Nephron progenitor cell (in vitro differentiated cells): ENCODE measurements around the gene PKP4.

Experiments used
- DNase-seq: peaks from one replicate; pipeline ENCODE4 v3.0.0; 2021
- H3K27ac Mint-ChIP-seq: 2 replicates; pipeline ENCODE4 v1.8.0; 2021; ENCODE audit warnings: mild to moderate bottlenecking, moderate library complexity, mixed read lengths
- H3K27me3 Mint-ChIP-seq: 2 replicates; pipeline ENCODE4 v1.8.0; 2021; ENCODE audit warnings: mild to moderate bottlenecking, low read depth, mixed read lengths; ENCODE audit not compliant: poor library complexity
- H3K36me3 Mint-ChIP-seq: 2 replicates; pipeline ENCODE4 v1.8.0; 2021; ENCODE audit warnings: low read depth, mixed read lengths
- H3K4me1 Mint-ChIP-seq: 2 replicates; pipeline ENCODE4 v1.8.0; 2021; ENCODE audit warnings: mixed read lengths
- H3K4me3 Mint-ChIP-seq: 2 replicates; pipeline ENCODE4 v1.8.0; 2021; ENCODE audit warnings: mild to moderate bottlenecking, moderate library complexity, mixed read lengths
- H3K9me3 Mint-ChIP-seq: 2 replicates; pipeline ENCODE4 v1.8.0; 2021; ENCODE audit warnings: mild to moderate bottlenecking, moderate library complexity, mixed read lengths
- TF ChIP-seq, protein P1 (sequence below): fragments of 200-600 bp; sonication (generic); IDR thresholded peaks from 2 replicates; pipeline ENCODE4 v1.5.0; 2021; ENCODE audit warnings: antibody characterized with exemption

The PKP4 gene

DNA sequence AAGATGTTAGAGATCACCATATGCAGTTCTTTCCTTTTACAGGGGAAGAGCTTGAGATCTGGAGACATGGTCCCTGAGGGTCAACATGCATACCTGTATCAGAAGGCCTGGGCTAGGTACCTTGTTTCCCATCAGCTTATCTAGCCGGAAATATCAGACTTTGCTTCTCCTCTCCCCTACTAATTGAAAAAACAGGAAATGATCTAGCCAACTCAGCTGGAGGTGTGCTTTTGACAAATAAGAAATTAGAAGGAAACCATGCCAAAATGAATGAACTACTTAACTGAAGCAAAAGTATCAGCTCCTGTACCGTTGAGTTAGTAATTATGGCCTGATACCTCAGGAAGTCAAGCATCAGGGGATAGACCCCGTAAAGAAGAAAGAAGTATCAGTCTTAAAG, 20.4 kb downstream of the PKP4 start:
- TF ChIP-seq, protein P1, sequence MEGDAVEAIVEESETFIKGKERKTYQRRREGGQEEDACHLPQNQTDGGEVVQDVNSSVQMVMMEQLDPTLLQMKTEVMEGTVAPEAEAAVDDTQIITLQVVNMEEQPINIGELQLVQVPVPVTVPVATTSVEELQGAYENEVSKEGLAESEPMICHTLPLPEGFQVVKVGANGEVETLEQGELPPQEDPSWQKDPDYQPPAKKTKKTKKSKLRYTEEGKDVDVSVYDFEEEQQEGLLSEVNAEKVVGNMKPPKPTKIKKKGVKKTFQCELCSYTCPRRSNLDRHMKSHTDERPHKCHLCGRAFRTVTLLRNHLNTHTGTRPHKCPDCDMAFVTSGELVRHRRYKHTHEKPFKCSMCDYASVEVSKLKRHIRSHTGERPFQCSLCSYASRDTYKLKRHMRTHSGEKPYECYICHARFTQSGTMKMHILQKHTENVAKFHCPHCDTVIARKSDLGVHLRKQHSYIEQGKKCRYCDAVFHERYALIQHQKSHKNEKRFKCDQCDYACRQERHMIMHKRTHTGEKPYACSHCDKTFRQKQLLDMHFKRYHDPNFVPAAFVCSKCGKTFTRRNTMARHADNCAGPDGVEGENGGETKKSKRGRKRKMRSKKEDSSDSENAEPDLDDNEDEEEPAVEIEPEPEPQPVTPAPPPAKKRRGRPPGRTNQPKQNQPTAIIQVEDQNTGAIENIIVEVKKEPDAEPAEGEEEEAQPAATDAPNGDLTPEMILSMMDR = no peak
- H3K9me3 Mint-ChIP-seq = peaks cover 10% of the 10 kb centered on the region
- H3K36me3 Mint-ChIP-seq = peaks cover 38% of the 10 kb centered on the region
- no peak overlapping the region for H3K4me3 Mint-ChIP-seq
- no peaks in the 10 kb centered on the region for H3K27me3 Mint-ChIP-seq
- no peak for DNase-seq
- peak overlapping the region; percentile 90 for H3K27ac Mint-ChIP-seq
- no peaks in the 10 kb centered on the region for H3K4me1 Mint-ChIP-seq

DNA sequence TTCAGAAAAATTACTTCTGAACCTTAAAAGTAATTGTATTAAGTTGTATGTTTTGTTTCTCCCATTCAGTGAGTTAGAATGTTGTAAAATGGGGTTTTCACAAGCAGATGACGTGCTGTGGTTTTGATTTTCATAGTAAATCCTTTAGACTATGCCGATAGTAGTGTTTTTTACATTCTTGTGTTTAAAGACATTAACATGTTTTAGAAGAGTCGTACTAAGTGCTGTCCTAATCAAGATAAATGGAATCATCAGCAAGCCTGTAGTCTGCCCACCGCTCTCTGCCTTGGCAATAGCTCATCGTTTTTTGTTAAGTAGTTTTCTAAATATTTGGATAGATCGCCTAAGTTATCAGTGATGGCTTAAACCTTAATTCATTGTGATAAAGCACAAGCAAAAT, 21.5 kb downstream of the PKP4 start:
- no peaks in the 10 kb centered on the region for H3K4me1 Mint-ChIP-seq
- peaks cover 38% of the 10 kb centered on the region for H3K36me3 Mint-ChIP-seq
- H3K27me3 Mint-ChIP-seq = no peaks in the 10 kb centered on the region
- H3K9me3 Mint-ChIP-seq = peaks cover 4% of the 10 kb centered on the region
- TF ChIP-seq, protein P1 = no peak
- no peak for DNase-seq
- H3K4me3 Mint-ChIP-seq = no peak overlapping the region
- no peak overlapping the region for H3K27ac Mint-ChIP-seq

DNA sequence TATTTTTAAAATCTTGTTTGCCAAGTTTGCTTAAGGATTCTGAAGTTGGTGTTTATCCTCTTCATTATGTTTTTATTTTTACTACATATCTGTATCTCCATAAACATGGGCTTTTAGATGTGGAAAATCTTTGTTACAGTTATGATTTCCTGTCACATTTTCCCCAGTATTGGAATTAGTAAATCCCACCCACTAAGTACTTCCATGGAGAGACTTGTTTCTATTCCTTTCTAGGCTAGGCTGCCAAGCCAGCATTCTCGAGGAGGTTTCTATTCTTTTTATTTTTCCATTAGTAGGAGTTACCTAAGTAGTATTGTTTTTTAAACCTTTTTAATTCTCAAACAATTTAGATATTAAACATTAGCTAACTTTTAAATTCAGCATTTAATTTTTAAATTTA, 22.1 kb downstream of the PKP4 start:
- DNase-seq = no peak
- TF ChIP-seq, protein P1 = no peak
- Mint-ChIP-seq H3K27ac (no peak overlapping the region), H3K4me3 (no peak overlapping the region), H3K9me3 (peaks cover 4% of the 10 kb centered on the region), H3K4me1 (no peaks in the 10 kb centered on the region), H3K36me3 (peaks cover 39% of the 10 kb centered on the region), H3K27me3 (no peaks in the 10 kb centered on the region)

DNA sequence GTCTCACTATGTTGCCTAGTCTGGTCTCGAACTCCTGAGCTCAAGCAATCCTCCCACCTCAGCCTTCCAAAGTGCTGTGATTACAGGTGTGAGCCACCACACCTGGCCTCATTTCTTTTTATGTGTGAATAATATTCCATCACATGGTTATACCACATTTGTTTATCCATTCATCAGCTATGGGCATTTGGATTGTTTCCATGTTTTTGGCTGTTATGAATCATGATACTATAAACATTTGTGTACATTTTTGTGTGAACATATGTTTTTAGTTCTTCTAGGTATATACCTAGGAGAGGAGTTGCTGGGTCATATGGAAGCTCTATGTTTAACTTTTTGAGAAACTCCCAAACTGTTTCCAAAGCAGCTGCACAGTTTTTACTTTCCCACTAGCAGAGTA, 24.4 kb downstream of the PKP4 start:
- no peak overlapping the region for H3K4me3 Mint-ChIP-seq
- H3K36me3 Mint-ChIP-seq = peaks cover 40% of the 10 kb centered on the region
- H3K9me3 Mint-ChIP-seq = peaks cover 8% of the 10 kb centered on the region
- peaks cover under 1% of the 10 kb centered on the region for H3K4me1 Mint-ChIP-seq
- no peak for DNase-seq
- no peaks in the 10 kb centered on the region for H3K27me3 Mint-ChIP-seq
- TF ChIP-seq, protein P1 = no peak
- no peak overlapping the region for H3K27ac Mint-ChIP-seq

DNA sequence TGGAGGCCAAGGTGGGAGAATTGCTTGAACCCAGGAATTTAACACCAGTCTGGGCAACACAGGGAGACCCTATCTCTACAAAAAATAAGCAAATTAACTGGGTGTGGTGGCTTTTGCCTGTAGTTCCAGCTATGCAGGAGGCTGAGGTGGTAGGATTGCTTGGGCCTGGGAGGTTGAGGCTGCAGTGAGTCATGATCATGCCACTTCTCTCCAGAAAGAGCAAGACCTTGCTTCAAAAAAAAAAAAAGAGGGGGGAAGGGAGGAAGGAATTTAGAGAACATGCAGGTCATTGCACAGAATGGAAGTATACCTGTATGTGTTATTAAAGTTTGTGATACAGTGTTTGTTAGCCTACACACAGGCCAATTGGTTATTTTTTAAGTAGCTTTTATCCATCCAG, 25.8 kb downstream of the PKP4 start:
- Mint-ChIP-seq H3K4me3 (no peak overlapping the region), H3K27ac (peak overlapping the region; percentile 24), H3K4me1 (peaks cover 15% of the 10 kb centered on the region), H3K9me3 (peaks cover 8% of the 10 kb centered on the region), H3K27me3 (no peaks in the 10 kb centered on the region), H3K36me3 (peaks cover 40% of the 10 kb centered on the region)
- TF ChIP-seq, protein P1 = no peak
- no peak for DNase-seq

DNA sequence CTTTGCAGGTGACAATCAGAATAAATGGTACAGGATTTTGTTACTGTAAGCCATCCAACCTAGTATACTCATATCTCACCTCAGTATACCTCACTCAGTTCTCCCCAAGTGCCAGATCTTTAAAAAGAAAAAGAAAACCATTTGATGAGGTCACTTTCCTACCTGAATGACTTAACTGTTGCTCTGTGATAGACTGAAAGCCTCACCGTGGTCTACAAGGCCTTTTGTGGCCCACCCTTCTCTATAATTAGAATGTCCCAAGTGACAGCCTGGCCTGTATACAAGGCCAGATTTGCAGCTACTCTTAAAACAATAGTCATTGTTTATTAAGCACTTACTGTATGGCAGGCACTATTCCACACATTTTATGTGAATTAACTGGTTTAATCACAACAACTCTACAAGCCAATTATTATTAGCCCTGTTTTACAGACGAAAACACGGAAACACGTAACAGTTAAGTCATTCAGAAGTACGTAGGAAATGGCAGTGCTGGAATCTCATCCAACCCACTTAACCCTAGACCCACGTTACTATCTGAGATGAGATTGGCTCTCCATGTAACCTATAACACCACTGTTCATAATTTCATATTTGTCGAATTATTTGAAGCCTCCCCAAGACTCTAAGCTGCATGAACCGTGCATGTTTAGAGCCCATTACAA, 28.3 kb downstream of the PKP4 start:
- Mint-ChIP-seq H3K4me3 (no peak overlapping the region), H3K4me1 (peaks cover 40% of the 10 kb centered on the region), H3K9me3 (peaks cover 8% of the 10 kb centered on the region), H3K36me3 (peaks cover 35% of the 10 kb centered on the region), H3K27me3 (no peaks in the 10 kb centered on the region), H3K27ac (no peak overlapping the region)
- no peak for DNase-seq
- TF ChIP-seq, protein P1 = no peak
